ENCODE results near the gene CYP2C9. TPM values are rescaled to one million over a fixed set of nuclear protein-coding genes. Genes with fewer than 3 reads are reported as not detected.
A peak's percentile ranks its signal among the peaks of the same experiment; 100 is the strongest.

The CYP2C9 gene
- total RNA-seq, 1 donor from 2014 or later: not detected

- Mint-ChIP-seq H3K27me3 (ENCODE audit: unreplicated experiment) (no peaks in the 10 kb centered on the region), H3K27ac (ENCODE audit: unreplicated experiment) (no peak overlapping the region), H3K4me3 (ENCODE audit: unreplicated experiment) (no peak overlapping the region), H3K36me3 (ENCODE audit: unreplicated experiment) (no peaks in the 10 kb centered on the region), H3K9me3 (ENCODE audit: unreplicated experiment) (peaks cover 10% of the 10 kb centered on the region), H3K4me1 (ENCODE audit: unreplicated experiment) (no peaks in the 10 kb centered on the region)
- no peak for DNase-seq (ENCODE audit: extremely low spot score, unreplicated experiment)
- peak; percentile 62 for TF ChIP-seq CTCF (IDR thresholded peaks at IDR 0.05)
Measured at GRCh38 chr10:94963901-94964300, 25.4 kb downstream of the CYP2C9 start.

- DNase-seq (ENCODE audit: extremely low spot score, unreplicated experiment): no peak
- H3K9me3 Mint-ChIP-seq (ENCODE audit: unreplicated experiment): peaks cover 8% of the 10 kb centered on the region
- H3K36me3 Mint-ChIP-seq (ENCODE audit: unreplicated experiment): no peaks in the 10 kb centered on the region
- no peak for TF ChIP-seq CTCF (IDR thresholded peaks at IDR 0.05)
- no peak overlapping the region for H3K4me3 Mint-ChIP-seq (ENCODE audit: unreplicated experiment)
- no peak overlapping the region for H3K27ac Mint-ChIP-seq (ENCODE audit: unreplicated experiment)
- H3K27me3 Mint-ChIP-seq (ENCODE audit: unreplicated experiment): no peaks in the 10 kb centered on the region
- no peaks in the 10 kb centered on the region for H3K4me1 Mint-ChIP-seq (ENCODE audit: unreplicated experiment)
Measured at GRCh38 chr10:94983555-94983954, 45.1 kb downstream of the CYP2C9 start.

GRCh38 chr10:94989192-94989591, 50.7 kb downstream of the CYP2C9 start:
- H3K27ac Mint-ChIP-seq (ENCODE audit: unreplicated experiment): no peak overlapping the region
- no peaks in the 10 kb centered on the region for H3K4me1 Mint-ChIP-seq (ENCODE audit: unreplicated experiment)
- peaks cover 31% of the 10 kb centered on the region for H3K9me3 Mint-ChIP-seq (ENCODE audit: unreplicated experiment)
- no peak for DNase-seq (ENCODE audit: extremely low spot score, unreplicated experiment)
- H3K27me3 Mint-ChIP-seq (ENCODE audit: unreplicated experiment): no peaks in the 10 kb centered on the region
- TF ChIP-seq CTCF (IDR thresholded peaks at IDR 0.05): no peak
- H3K36me3 Mint-ChIP-seq (ENCODE audit: unreplicated experiment): no peaks in the 10 kb centered on the region
- no peak overlapping the region for H3K4me3 Mint-ChIP-seq (ENCODE audit: unreplicated experiment)

- no peaks in the 10 kb centered on the region for H3K27me3 Mint-ChIP-seq (ENCODE audit: unreplicated experiment)
- no peaks in the 10 kb centered on the region for H3K36me3 Mint-ChIP-seq (ENCODE audit: unreplicated experiment)
- H3K27ac Mint-ChIP-seq (ENCODE audit: unreplicated experiment): no peak overlapping the region
- no peak for TF ChIP-seq CTCF (IDR thresholded peaks at IDR 0.05)
- H3K4me3 Mint-ChIP-seq (ENCODE audit: unreplicated experiment): no peak overlapping the region
- no peak for DNase-seq (ENCODE audit: extremely low spot score, unreplicated experiment)
- H3K9me3 Mint-ChIP-seq (ENCODE audit: unreplicated experiment): peaks cover 31% of the 10 kb centered on the region
- no peaks in the 10 kb centered on the region for H3K4me1 Mint-ChIP-seq (ENCODE audit: unreplicated experiment)
Measured at GRCh38 chr10:94991243-94991888, 52.9 kb downstream of the CYP2C9 start.

GRCh38 chr10:94992811-94993210, 54.4 kb downstream of the CYP2C9 start:
- no peaks in the 10 kb centered on the region for H3K36me3 Mint-ChIP-seq (ENCODE audit: unreplicated experiment)
- peaks cover 28% of the 10 kb centered on the region for H3K9me3 Mint-ChIP-seq (ENCODE audit: unreplicated experiment)
- no peak overlapping the region for H3K27ac Mint-ChIP-seq (ENCODE audit: unreplicated experiment)
- no peak overlapping the region for H3K4me3 Mint-ChIP-seq (ENCODE audit: unreplicated experiment)
- DNase-seq (ENCODE audit: extremely low spot score, unreplicated experiment): no peak
- no peaks in the 10 kb centered on the region for H3K27me3 Mint-ChIP-seq (ENCODE audit: unreplicated experiment)
- H3K4me1 Mint-ChIP-seq (ENCODE audit: unreplicated experiment): no peaks in the 10 kb centered on the region
- TF ChIP-seq CTCF (IDR thresholded peaks at IDR 0.05): no peak
